ENCODE measurements around the gene NEK7.

NEK7 gene

GRCh38 chr1:198156745-198157240 is at the start of gene NEK7:
TSS of gene NEK7 (plus strand) at chr1:198156998. CDS start at chr1:198232581, 75,583 bp downstream.
- peak within 1 kb of the TSS; percentile 84 for H3K4me3 ChIP-seq (ENCODE audit: low read depth, low read length)
- H3K27me3 ChIP-seq (ENCODE audit: control insufficient read depth, insufficient read depth, low read length) = no peaks in the 10 kb centered on the region
- H3K9ac ChIP-seq (ENCODE audit: low read depth, low read length) = peak within 1 kb of the TSS; percentile 77
- no peaks in the 10 kb centered on the region for H3K9me3 ChIP-seq (ENCODE audit: control insufficient read depth, insufficient read depth, low read length)
- no peaks in the 10 kb centered on the region for H3K36me3 ChIP-seq (ENCODE audit: control insufficient read depth, insufficient read depth, low read length)
- H3K4me1 ChIP-seq (ENCODE audit: control insufficient read depth, insufficient read depth, low read length) = peaks cover 20% of the 10 kb centered on the region

GRCh38 chr1:198107091-198107501 is 49.7 kb upstream of the NEK7 start:
- Histone ChIP-seq H3K27me3 (ENCODE audit: control insufficient read depth, insufficient read depth, low read length) (no peaks in the 10 kb centered on the region), H3K36me3 (ENCODE audit: control insufficient read depth, insufficient read depth, low read length) (no peaks in the 10 kb centered on the region), H3K4me3 (ENCODE audit: low read depth, low read length) (no peak overlapping the region)

GRCh38 chr1:198108636-198109370 is 48.0 kb upstream of the NEK7 start:
- H3K9me3 ChIP-seq (ENCODE audit: control insufficient read depth, insufficient read depth, low read length) = no peaks in the 10 kb centered on the region
- H3K4me1 ChIP-seq (ENCODE audit: control insufficient read depth, insufficient read depth, low read length) = no peaks in the 10 kb centered on the region

More at GRCh38 chr1:198107091-198107501, 49.7 kb upstream of the NEK7 start:
- no peak overlapping the region for H3K9ac ChIP-seq (ENCODE audit: low read depth, low read length)
- no peaks in the 10 kb centered on the region for H3K9me3 ChIP-seq (ENCODE audit: control insufficient read depth, insufficient read depth, low read length)
- no peaks in the 10 kb centered on the region for H3K4me1 ChIP-seq (ENCODE audit: control insufficient read depth, insufficient read depth, low read length)

GRCh38 chr1:198109371-198109715 is 47.5 kb upstream of the NEK7 start:
- Histone ChIP-seq H3K4me1 (ENCODE audit: control insufficient read depth, insufficient read depth, low read length) (no peaks in the 10 kb centered on the region), H3K9me3 (ENCODE audit: control insufficient read depth, insufficient read depth, low read length) (no peaks in the 10 kb centered on the region), H3K9ac (ENCODE audit: low read depth, low read length) (no peak overlapping the region), H3K27me3 (ENCODE audit: control insufficient read depth, insufficient read depth, low read length) (no peaks in the 10 kb centered on the region), H3K4me3 (ENCODE audit: low read depth, low read length) (no peak overlapping the region), H3K36me3 (ENCODE audit: control insufficient read depth, insufficient read depth, low read length) (no peaks in the 10 kb centered on the region)

More at GRCh38 chr1:198108636-198109370, 48.0 kb upstream of the NEK7 start:
- Histone ChIP-seq H3K9ac (ENCODE audit: low read depth, low read length) (no peak overlapping the region), H3K36me3 (ENCODE audit: control insufficient read depth, insufficient read depth, low read length) (no peaks in the 10 kb centered on the region), H3K27me3 (ENCODE audit: control insufficient read depth, insufficient read depth, low read length) (no peaks in the 10 kb centered on the region), H3K4me3 (ENCODE audit: low read depth, low read length) (no peak overlapping the region)

- H3K4me3 ChIP-seq (ENCODE audit: low read depth, low read length) = no peak overlapping the region
- H3K36me3 ChIP-seq (ENCODE audit: control insufficient read depth, insufficient read depth, low read length) = no peaks in the 10 kb centered on the region
- H3K4me1 ChIP-seq (ENCODE audit: control insufficient read depth, insufficient read depth, low read length) = peaks cover 2% of the 10 kb centered on the region
- H3K9ac ChIP-seq (ENCODE audit: low read depth, low read length) = no peak overlapping the region
- no peaks in the 10 kb centered on the region for H3K9me3 ChIP-seq (ENCODE audit: control insufficient read depth, insufficient read depth, low read length)
- H3K27me3 ChIP-seq (ENCODE audit: control insufficient read depth, insufficient read depth, low read length) = no peaks in the 10 kb centered on the region
Observed at GRCh38 chr1:198113342-198113750, 43.5 kb upstream of the NEK7 start.

GRCh38 chr1:198116069-198116468 is 40.7 kb upstream of the NEK7 start:
- Histone ChIP-seq H3K4me3 (ENCODE audit: low read depth, low read length) (no peak overlapping the region), H3K36me3 (ENCODE audit: control insufficient read depth, insufficient read depth, low read length) (no peaks in the 10 kb centered on the region), H3K9ac (ENCODE audit: low read depth, low read length) (no peak overlapping the region), H3K27me3 (ENCODE audit: control insufficient read depth, insufficient read depth, low read length) (no peaks in the 10 kb centered on the region), H3K9me3 (ENCODE audit: control insufficient read depth, insufficient read depth, low read length) (no peaks in the 10 kb centered on the region), H3K4me1 (ENCODE audit: control insufficient read depth, insufficient read depth, low read length) (peaks cover 2% of the 10 kb centered on the region)

- peaks cover 2% of the 10 kb centered on the region for H3K4me1 ChIP-seq (ENCODE audit: control insufficient read depth, insufficient read depth, low read length)
- H3K9ac ChIP-seq (ENCODE audit: low read depth, low read length) = no peak overlapping the region
- no peaks in the 10 kb centered on the region for H3K27me3 ChIP-seq (ENCODE audit: control insufficient read depth, insufficient read depth, low read length)
- no peak overlapping the region for H3K4me3 ChIP-seq (ENCODE audit: low read depth, low read length)
- no peaks in the 10 kb centered on the region for H3K9me3 ChIP-seq (ENCODE audit: control insufficient read depth, insufficient read depth, low read length)
- H3K36me3 ChIP-seq (ENCODE audit: control insufficient read depth, insufficient read depth, low read length) = no peaks in the 10 kb centered on the region
Observed at GRCh38 chr1:198116469-198116868, 40.3 kb upstream of the NEK7 start.

GRCh38 chr1:198117267-198117666 is 39.5 kb upstream of the NEK7 start:
- H3K27me3 ChIP-seq (ENCODE audit: control insufficient read depth, insufficient read depth, low read length) = no peaks in the 10 kb centered on the region
- no peaks in the 10 kb centered on the region for H3K36me3 ChIP-seq (ENCODE audit: control insufficient read depth, insufficient read depth, low read length)
- H3K9ac ChIP-seq (ENCODE audit: low read depth, low read length) = no peak overlapping the region
- peaks cover 2% of the 10 kb centered on the region for H3K4me1 ChIP-seq (ENCODE audit: control insufficient read depth, insufficient read depth, low read length)
- no peaks in the 10 kb centered on the region for H3K9me3 ChIP-seq (ENCODE audit: control insufficient read depth, insufficient read depth, low read length)
- no peak overlapping the region for H3K4me3 ChIP-seq (ENCODE audit: low read depth, low read length)

- H3K4me3 ChIP-seq (ENCODE audit: low read depth, low read length) = no peak overlapping the region
- H3K9me3 ChIP-seq (ENCODE audit: control insufficient read depth, insufficient read depth, low read length) = no peaks in the 10 kb centered on the region
- no peak overlapping the region for H3K9ac ChIP-seq (ENCODE audit: low read depth, low read length)
- H3K27me3 ChIP-seq (ENCODE audit: control insufficient read depth, insufficient read depth, low read length) = no peaks in the 10 kb centered on the region
- peaks cover 2% of the 10 kb centered on the region for H3K4me1 ChIP-seq (ENCODE audit: control insufficient read depth, insufficient read depth, low read length)
- H3K36me3 ChIP-seq (ENCODE audit: control insufficient read depth, insufficient read depth, low read length) = no peaks in the 10 kb centered on the region
Observed at GRCh38 chr1:198118134-198118533, 38.7 kb upstream of the NEK7 start.

GRCh38 chr1:198119906-198120305 is 36.9 kb upstream of the NEK7 start:
- peaks cover 2% of the 10 kb centered on the region for H3K4me1 ChIP-seq (ENCODE audit: control insufficient read depth, insufficient read depth, low read length)
- H3K36me3 ChIP-seq (ENCODE audit: control insufficient read depth, insufficient read depth, low read length) = no peaks in the 10 kb centered on the region
- no peaks in the 10 kb centered on the region for H3K27me3 ChIP-seq (ENCODE audit: control insufficient read depth, insufficient read depth, low read length)
- H3K9me3 ChIP-seq (ENCODE audit: control insufficient read depth, insufficient read depth, low read length) = no peaks in the 10 kb centered on the region
- H3K4me3 ChIP-seq (ENCODE audit: low read depth, low read length) = no peak overlapping the region
- no peak overlapping the region for H3K9ac ChIP-seq (ENCODE audit: low read depth, low read length)

- Histone ChIP-seq H3K4me1 (ENCODE audit: control insufficient read depth, insufficient read depth, low read length) (peaks cover 2% of the 10 kb centered on the region), H3K9ac (ENCODE audit: low read depth, low read length) (no peak overlapping the region), H3K9me3 (ENCODE audit: control insufficient read depth, insufficient read depth, low read length) (no peaks in the 10 kb centered on the region), H3K4me3 (ENCODE audit: low read depth, low read length) (no peak overlapping the region), H3K36me3 (ENCODE audit: control insufficient read depth, insufficient read depth, low read length) (no peaks in the 10 kb centered on the region), H3K27me3 (ENCODE audit: control insufficient read depth, insufficient read depth, low read length) (no peaks in the 10 kb centered on the region)
Observed at GRCh38 chr1:198121056-198121826, 35.6 kb upstream of the NEK7 start.

GRCh38 chr1:198122693-198123092 is 34.1 kb upstream of the NEK7 start:
- H3K27me3 ChIP-seq (ENCODE audit: control insufficient read depth, insufficient read depth, low read length) = no peaks in the 10 kb centered on the region
- H3K4me3 ChIP-seq (ENCODE audit: low read depth, low read length) = no peak overlapping the region
- H3K9ac ChIP-seq (ENCODE audit: low read depth, low read length) = no peak overlapping the region
- no peaks in the 10 kb centered on the region for H3K9me3 ChIP-seq (ENCODE audit: control insufficient read depth, insufficient read depth, low read length)
- no peaks in the 10 kb centered on the region for H3K4me1 ChIP-seq (ENCODE audit: control insufficient read depth, insufficient read depth, low read length)
- no peaks in the 10 kb centered on the region for H3K36me3 ChIP-seq (ENCODE audit: control insufficient read depth, insufficient read depth, low read length)

Measured in iPS-15b (cell line).